Heart left ventricle (tissue), 13 donors: ENCODE measurements around the gene GNA14.

Source experiments
- POLR2A ChIP-seq, 2 donors: fragments of 450-650 bp; IDR thresholded peaks; one replicate each; pipeline ENCODE4 v1.6.1; 2017; ENCODE audit warnings: antibody characterized with exemption in 2 of 2, mild to moderate bottlenecking in 2 of 2, moderate library complexity in 2 of 2
- TF ChIP-seq, protein P1 (sequence below), 12 donors: fragments of 200-600 bp; sonication (generic) in 4 of 12; IDR thresholded peaks; one replicate each; pipeline versions ENCODE4 v1.5.0 to v1.8.0; 2018 to 2022; ENCODE audit warnings: antibody characterized with exemption in 12 of 12, mild to moderate bottlenecking in 5 of 12
- donor health status: ischemic (EF 13 %, LVEDD 7.1; RV severe dilation, severe dysfunction).
- donor health status: DM: no; HTN: yes; CAD: no.
- donor health status: DM: no; HTN: no; CAD: no.
- donor health status: ischemic (EF 25% LVEDD 6.9; RV normal size, moderate dysfunction).
- donor health status: ischemic (EF 25% LVEDD 5.7; RV mildly dilated, moderate dysfunction).
- donor health status: ischemic (EF 35%, LVEDD 5.7; RV mildly dilated, moderate dysfunction).
- donor health status: nonischemic (EF 11% LVEDD 7.7; RV severe dilation, severe dysfunction).
- donor health status: DM: yes; HTN: yes; CAD: no.
- donor health status: PGD.
- donor health status: ischemic (EF 29% LVEDD 5.4; RV normal size, mild dysfunction).
- donor health status: nonischemic (EF 23%, LVEDD 6.1; RV moderate dilation, normal function).

DNA sequence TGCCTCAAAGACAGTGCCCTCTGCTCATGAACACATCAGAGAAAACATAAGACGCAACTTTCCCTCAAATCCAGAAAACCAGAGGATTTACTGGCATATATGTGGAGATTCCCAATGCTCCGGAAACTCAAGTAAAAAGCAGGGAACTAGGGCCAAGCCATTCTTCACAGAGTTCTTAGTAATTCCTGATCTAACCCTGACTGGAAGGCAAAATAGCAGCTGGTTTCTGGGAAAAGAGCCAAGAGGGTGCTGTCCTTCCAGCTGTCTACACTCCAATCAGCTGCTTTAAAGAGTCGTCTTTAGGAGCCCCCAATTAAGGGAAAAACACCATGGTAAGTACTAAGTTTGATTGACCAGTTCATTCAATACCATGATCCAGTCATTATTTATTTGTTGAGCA, 49.6 kb downstream of the GNA14 start:
- no peak for TF ChIP-seq POLR2A (IDR thresholded peaks at IDR 0.05)
- TF ChIP-seq, protein P1, sequence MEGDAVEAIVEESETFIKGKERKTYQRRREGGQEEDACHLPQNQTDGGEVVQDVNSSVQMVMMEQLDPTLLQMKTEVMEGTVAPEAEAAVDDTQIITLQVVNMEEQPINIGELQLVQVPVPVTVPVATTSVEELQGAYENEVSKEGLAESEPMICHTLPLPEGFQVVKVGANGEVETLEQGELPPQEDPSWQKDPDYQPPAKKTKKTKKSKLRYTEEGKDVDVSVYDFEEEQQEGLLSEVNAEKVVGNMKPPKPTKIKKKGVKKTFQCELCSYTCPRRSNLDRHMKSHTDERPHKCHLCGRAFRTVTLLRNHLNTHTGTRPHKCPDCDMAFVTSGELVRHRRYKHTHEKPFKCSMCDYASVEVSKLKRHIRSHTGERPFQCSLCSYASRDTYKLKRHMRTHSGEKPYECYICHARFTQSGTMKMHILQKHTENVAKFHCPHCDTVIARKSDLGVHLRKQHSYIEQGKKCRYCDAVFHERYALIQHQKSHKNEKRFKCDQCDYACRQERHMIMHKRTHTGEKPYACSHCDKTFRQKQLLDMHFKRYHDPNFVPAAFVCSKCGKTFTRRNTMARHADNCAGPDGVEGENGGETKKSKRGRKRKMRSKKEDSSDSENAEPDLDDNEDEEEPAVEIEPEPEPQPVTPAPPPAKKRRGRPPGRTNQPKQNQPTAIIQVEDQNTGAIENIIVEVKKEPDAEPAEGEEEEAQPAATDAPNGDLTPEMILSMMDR (IDR thresholded peaks at IDR 0.05): no peak
